Measurements from ENCODE around the gene TUBA8.
"Not testable (repeated sequence)": the region's sequence is repeated elsewhere in the genome, so short reads cannot be mapped to it uniquely, and the experiment has no call there.

TUBA8 gene

DNA sequence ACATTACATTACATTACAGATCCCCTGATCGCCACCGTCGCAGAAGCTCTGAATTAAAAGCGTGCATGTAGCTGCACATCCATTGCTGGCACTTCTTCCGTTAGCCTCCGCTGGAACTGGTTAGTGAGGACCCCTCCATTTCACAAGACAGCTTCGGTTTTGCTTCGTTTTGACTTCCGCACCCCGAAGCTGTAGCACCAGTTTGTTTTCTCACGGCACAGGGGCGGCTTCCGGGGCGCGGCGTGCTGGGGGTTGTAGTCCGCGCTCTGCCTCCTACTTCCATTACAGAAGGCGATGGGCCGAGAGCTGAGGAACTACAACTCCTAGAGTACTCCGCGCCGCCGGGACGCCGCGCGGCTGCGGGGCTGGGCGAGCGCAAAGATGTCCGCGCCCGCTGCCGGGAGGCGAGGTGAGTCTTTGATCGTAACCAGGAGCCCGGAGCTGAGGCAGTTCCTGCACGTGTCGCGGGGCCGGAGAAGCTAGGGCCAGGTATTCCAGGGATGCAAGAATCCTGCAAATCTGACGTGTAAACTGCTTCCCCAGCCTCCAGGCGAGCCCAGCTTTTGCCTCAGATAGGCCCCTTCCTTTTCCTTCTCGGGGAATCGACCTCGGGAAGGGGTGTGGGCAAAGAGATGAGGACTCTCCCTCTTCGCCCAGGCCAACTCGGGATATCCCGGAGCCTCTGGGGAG lies 32.8 kb upstream of the TUBA8 start, which contains the start of gene PEX26:
PEX26 (plus strand) TSS at position 352 of the 690 bp plus-strand sequence. CDS start 387 bp downstream, outside the sequence.
- peak; percentile 92 for DNase-seq (ENCODE audit: low spot score)

DNA sequence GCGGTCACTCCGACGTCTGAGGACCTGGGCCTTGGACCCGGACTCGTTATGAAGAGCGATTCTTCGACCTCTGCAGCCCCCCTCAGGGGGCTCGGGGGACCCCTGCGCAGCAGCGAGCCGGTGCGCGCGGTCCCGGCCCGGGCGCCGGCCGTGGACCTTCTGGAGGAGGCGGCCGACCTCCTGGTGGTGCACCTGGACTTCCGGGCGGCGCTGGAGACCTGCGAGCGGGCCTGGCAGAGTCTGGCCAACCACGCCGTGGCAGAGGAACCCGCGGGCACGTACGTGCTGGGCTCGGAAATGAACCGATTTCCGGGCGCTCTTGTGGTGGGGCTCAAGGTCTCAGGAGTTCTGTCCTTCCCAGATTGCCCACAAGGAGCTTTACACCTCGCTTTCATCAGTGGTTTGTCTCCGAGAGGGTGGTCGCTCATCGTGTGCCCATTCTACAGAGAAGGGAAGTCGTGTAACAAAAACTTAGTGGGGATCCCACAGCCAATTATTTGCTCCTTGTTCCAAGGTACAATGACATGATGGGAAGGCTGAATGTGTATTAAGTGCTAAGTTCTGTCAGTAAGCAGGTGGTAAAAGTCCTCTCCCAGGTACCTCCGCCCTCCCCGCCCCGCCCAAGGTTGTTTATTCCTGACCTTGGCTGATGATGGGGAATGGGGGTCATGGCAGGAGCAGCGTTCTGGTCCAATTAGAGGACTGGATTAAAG lies 32.1 kb upstream of the TUBA8 start:
- DNase-seq (ENCODE audit: low spot score) = peak; percentile 16

DNA sequence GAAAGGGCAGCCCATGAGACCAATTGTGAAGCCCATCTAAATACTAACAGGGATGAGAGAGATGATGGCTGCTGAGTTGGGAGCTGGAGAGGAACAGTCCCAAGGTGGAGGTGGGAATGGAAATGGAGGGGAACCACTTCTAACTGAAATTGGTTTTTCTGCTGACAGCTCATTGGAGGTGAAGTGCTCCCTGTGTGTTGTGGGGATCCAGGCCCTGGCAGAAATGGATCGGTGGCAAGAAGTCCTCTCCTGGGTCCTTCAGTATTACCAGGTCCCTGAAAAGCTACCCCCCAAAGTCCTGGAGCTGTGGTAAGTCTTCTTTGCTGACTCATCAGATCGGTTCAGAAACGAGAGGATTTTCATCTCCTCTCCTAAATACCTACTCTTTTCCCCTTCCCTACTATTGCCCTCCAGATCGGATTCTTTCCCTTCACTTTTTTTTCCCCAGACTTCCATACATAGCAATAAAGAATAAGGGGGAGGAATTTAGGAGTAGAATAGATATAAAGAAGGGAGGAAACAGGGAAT lies 30.8 kb upstream of the TUBA8 start:
- no peak for DNase-seq (ENCODE audit: low spot score)

GRCh38 chr22:18081416-18081815 lies 29.2 kb upstream of the TUBA8 start:
- no peak for DNase-seq (ENCODE audit: low spot score)

DNA sequence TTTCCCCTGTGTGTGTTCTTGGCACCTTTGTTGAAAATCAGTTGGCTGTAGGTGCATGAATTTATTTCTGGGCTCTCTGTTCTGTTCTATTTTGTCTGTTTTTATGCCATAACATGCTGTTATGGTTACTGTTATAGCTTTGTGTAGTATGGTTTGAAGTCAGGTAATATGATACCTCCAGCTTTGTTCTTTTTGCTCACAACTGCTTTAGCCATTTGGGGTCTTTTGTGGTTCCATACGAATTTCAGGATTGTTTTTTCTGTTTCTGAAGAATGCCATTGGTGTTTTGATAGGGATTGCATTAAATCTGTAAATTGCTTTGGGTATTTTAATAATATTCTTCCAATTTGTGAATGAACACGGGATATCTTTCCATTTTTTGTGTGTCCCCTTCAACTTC lies 28.1 kb upstream of the TUBA8 start:
- DNase-seq (ENCODE audit: low spot score) = no peak

DNA sequence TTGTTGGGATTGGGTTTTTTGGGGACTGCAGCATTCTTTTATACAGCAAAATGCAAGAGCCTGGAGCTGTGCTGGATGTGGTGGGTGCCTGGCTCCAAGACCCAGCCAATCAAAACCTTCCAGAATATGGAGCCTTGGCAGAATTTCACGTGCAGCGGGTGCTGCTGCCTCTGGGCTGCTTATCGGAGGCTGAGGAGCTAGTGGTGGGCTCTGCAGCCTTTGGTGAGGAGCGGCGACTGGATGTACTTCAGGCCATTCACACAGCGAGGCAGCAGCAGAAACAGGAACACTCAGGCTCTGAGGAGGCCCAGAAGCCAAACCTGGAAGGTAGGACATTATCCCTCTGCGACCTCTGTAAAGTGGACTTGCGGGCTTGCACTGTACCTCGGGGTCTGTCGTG lies 27.2 kb upstream of the TUBA8 start:
- DNase-seq (ENCODE audit: low spot score) = no peak

- DNase-seq (ENCODE audit: low spot score) = no peak
These were observed 25.4 kb upstream of the TUBA8 start for GRCh38 chr22:18085188-18085587.

- DNase-seq (ENCODE audit: low spot score) = no peak
These were observed 23.2 kb upstream of the TUBA8 start for GRCh38 chr22:18087350-18087855.

DNA sequence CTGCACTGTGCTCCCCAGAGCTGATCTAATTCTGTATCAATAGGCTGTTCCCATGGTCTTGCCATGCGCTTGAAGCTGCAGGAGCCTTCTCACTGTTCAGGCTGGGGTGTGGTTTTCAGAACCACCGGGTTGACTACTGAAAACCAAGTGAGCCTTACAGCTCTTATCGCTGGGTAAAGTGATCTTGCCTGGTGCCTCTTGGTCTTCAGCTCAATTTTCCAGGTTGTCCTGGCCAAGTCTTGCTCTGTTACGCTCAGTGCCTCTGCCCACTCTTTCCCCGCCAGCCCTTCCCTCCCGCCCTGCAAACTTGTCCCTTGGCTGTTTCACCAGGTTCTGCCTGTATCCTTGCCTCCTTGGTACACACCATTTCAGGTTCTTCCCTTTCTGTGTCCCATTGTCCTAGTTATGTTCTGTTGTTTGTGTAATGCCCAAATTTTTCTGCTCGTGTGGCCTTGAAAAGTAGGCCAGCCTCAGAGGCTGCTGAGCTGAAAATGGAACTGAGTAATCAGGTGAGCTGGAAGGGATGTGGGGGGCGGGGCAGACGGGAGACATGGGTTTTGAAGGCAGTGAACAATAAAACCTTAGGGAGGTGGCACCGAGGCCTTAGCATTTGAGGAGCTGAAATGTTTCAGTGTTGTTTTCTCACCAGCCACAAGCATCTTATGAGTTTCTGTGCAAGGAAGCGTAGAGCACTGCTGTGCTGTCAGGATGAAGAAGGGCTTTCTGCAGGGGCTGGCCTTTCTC lies 21.6 kb upstream of the TUBA8 start:
- no peak for DNase-seq (ENCODE audit: low spot score)

DNA sequence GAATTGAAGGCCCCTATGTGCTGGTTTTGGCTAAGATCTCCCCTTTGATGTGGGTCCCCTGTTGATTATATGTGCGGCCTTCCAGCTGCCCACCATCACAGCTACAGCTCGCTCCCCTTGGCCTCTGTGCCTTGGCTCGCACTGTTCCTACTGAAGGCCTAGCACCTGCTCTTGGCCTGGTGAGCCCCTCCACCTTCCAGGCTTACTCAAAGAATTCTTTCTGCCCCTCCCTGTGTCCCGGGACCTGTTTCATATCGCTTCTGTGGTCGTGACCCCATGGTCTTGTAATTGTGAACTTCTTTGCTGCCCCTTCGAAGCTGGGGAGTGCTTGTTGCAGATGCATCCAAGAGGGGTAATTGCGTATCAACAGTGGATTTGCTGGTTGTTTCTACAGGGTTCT lies 20.3 kb upstream of the TUBA8 start:
- DNase-seq (ENCODE audit: low spot score) = no peak

- DNase-seq (ENCODE audit: low spot score) = no peak
These were observed 19.1 kb upstream of the TUBA8 start for GRCh38 chr22:18091478-18091877.

- DNase-seq (ENCODE audit: low spot score) = no peak
These were observed 18.6 kb upstream of the TUBA8 start for GRCh38 chr22:18091916-18092526.

GRCh38 chr22:18093661-18094060 lies 16.9 kb upstream of the TUBA8 start:
- DNase-seq (ENCODE audit: low spot score) = no peak

GRCh38 chr22:18095101-18095805 lies 15.4 kb upstream of the TUBA8 start:
- no peak for DNase-seq (ENCODE audit: low spot score)

DNA sequence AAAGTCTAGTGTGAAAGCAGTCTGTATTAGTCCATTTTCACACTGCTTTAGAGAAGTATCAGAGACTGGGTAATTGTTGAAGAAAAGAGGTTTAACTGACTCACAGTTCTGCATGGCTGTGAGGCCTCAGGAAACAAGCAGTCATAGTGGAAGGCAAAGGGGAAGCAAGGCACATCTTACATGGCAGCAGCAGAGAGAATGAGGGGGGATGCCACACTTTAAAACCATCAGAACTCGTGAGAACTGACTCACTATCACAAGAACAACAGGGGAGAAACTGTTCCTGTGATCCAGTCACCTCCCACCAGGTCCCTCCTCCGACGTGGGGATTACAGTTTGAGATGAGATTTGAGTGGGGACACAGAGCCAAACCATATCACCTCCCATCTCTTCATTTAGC lies 13.8 kb upstream of the TUBA8 start:
- DNase-seq (ENCODE audit: low spot score) = no peak

DNA sequence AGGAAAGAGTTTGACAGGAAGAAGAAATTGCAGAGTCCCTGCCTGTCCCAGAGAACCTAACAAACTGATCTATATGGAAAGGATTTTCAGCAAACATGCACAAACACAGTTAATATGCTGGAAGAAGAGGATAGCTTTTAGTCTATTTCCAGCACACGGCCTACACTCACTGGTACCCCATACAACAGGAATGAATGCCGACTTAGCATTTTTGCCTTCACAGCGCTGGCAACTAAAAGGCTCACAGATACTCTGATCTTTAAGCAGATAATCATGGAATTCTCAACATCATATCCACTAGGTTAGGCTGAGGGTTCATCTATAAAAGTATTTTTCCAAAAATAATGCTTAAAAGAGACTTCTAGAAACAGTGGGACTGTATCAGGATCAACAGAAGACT lies 9.8 kb upstream of the TUBA8 start:
- no peak for DNase-seq (ENCODE audit: low spot score)

DNA sequence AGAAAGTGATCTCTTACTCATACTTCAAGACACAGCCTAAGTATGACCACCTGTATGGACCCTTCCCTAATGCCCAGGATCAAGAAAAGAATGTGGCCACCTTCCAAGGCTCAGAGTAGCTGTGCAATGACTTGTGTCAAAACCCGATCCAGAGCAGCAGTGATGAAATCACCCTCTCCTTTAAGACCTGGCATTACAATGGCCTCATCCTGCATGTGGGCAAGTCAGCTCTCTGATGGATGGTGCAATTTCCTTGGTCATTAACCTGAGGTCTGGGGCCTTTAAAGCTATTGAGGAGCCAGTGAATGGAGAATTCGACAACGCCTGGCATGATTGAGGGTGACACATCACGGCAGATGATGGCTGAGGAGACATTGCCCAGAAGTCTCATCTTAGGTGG lies 9.1 kb upstream of the TUBA8 start:
- DNase-seq (ENCODE audit: low spot score) = no peak

- DNase-seq (ENCODE audit: low spot score) = no peak
These were observed 6.9 kb upstream of the TUBA8 start for GRCh38 chr22:18103527-18104269.

- no peak for DNase-seq (ENCODE audit: low spot score)
These were observed 6.0 kb upstream of the TUBA8 start for GRCh38 chr22:18104566-18104965.

GRCh38 chr22:18105981-18106380 lies 4.6 kb upstream of the TUBA8 start:
- not testable (repeated sequence) for DNase-seq (ENCODE audit: low spot score)

Measured in hematopoietic multipotent progenitor cell treated with erythropoietin and hydrocortisone succinate and interleukin-3 and kit ligand, for 17 days (in vitro differentiated cells).